Fibroblast of skin of back (primary cell): ENCODE measurements around the gene RPH3AL.

Source experiments
- DNase-seq: peaks from one replicate; pipeline ENCODE4 v3.0.0-alpha.2; 2013

The RPH3AL gene

DNA sequence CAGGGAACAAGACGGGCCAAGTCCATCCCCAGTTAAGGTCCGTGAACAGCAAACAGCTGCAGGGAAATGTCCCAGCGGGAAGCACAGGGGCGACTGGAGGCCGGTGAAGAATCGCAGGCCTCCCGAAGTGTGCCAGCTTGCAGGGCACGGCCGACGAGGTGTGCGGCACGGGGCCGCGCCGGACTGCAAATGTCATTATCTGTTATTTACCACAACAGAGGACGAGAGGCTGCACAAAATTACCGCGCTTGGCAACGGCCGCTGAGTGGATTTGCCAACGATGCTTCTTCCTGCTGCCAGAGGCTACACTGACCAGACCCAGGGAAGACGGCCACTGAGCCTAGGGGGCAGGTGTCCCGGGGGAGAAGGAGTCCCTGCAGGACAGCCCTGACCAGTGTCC is 53.1 kb downstream of the RPH3AL start:
- no peak for DNase-seq

- DNase-seq, result no peak
Observed at GRCh38 chr17:298791-299450, 53.7 kb downstream of the RPH3AL start.

- DNase-seq, result no peak
Observed at GRCh38 chr17:297758-298157, 54.8 kb downstream of the RPH3AL start.

DNA sequence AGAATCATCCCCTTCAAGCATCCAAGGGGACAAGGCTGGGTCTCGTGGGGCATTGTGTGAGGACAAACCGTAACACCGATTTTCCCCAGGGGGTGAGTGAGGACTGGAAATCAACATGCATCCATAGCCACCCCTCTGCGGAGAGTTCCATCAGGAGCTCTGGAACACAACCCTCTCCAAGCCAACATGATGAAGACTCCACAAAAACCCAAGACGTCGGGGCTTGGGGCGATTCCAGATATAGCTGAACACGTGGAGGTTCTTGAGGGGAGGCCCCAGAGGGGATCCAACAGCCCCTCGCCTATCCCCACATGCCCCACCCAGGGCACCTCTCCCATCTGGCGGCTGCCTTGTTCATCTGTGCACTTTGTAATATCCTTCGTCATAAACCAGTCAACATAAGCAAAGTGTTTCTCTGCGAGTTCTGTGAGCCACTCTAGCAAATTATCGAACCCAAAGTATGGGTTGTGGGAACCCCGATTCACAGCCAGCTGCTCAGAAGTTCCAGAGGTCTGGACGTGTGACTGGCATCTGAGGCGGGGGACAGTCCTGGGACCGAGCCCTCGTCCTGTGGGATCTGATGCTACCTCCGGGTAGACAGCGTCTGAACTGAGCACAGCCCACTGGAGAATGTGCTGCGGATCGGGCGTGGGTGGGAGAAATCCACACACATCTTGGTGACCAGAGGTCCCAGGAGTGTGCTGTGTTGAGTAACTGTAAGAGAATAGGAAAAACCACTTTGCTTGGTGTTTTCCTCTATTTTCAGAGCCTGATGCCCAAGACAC is 55.5 kb downstream of the RPH3AL start:
- no peak for DNase-seq

- DNase-seq, result no peak
Observed at GRCh38 chr17:296379-296778, 56.2 kb downstream of the RPH3AL start.

DNA sequence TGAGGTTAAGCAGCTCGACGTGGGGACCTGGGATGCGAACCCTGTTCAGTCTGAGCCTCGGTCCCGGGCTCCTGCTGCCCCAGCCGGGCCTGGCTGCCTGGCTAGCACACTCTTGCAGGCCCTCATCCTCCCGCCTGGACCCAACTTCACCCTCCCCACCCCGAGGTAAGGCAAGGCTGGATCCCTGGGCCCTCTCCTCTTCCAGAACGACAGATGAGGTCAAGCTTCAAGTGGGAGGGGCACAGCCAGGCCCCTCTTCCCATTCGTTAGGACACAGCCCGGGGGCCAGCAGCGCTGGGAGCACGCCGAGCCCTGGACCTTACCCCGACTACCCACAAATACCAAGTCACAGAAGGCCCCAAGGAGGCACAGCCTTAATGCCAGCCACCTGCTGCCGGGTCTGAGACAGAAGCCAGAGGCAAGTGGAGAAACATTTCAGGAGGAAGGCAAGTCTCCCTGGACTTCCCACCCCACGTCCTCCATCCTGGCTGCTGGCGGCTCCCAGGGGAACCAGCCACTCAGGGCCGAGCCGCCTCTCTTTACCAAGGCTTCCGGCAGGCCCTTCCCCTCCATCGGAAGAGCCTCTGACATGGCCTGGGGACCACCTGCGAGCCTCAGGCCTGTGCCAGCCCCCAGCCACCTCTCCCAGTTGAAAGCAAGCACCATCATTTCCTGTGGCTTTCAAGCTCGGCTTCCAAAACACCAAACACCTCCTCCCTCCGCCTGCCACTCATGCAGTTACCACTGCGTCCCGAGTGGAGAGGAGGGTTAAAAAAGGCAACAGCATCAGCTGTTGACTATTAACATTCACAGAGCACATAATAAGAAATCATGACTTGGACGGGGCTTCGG is 59.9 kb downstream of the RPH3AL start:
- no peak for DNase-seq

- DNase-seq, result no peak
Observed at GRCh38 chr17:292016-292415, 60.6 kb downstream of the RPH3AL start.

- DNase-seq, result no peak
Observed at GRCh38 chr17:291587-291986, 61.0 kb downstream of the RPH3AL start.

DNA sequence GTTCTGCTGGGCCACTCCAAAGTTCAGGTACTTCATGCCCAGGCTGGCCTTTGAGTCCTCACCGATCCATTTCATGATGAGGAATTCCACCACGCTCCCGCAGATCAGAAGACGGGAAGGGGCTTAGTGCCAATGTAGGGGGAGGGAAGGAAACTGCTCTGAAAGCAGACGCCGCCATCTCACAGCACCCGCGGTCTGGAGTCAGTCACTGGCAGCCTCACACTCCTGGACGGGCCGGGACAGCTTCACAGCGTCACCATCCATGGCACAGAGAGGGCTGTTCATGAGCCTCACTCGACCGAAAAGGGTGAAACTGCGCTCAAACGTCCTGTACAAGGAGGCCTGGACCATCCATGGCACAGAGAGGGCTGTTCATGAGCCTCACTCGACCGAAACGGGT is 62.0 kb downstream of the RPH3AL start:
- no peak for DNase-seq

GRCh38 chr17:290121-290521 is 62.5 kb downstream of the RPH3AL start:
- DNase-seq, result no peak

DNA sequence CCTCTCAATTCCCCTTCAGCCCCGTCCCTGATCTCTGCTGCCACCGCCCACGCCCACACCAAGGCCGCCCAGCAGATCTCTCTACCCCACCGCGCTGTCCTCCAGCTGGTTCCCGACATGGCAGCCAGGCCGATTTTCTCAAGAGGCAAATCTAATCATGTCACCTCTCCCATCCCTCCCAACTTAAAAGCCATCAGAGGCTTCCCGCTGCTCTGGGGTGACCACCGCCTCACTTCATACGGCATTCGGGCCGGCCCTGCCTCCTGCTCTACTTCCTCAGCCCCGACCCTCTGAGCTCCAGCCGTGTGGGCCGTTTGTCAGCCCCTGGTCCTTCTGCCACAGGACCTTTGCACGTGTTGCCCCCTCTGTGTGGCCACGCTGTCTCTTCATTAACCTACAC is 63.2 kb downstream of the RPH3AL start:
- DNase-seq, result no peak

DNA sequence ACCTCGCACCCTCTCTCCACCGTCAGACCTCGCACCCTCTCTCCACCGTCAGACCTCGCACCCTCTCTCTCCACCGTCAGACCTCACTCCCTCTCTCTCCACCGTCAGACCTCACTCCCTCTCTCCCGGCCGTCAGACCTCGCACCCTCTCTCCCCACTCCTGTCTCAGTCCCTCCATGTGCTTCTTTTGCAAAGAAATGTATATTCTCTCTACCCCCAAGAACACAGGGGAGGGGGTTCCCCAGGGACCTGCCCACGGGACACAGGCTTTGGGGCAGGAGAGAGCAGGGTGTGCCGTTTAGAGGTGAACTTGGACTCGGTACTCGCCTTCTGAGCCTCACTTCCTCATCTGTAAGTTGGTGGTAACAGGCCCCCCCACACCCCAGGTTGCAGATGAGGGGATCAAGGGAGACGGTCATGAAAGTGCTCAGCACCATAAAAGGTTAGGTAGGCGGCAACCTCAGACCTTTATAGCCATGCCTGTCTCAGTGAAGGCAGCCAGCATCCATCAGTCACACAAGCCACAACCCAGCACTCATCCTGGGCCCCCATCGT is 63.7 kb downstream of the RPH3AL start:
- no peak for DNase-seq

- no peak for DNase-seq
Observed at GRCh38 chr17:286571-286970, 66.0 kb downstream of the RPH3AL start.

- no peak for DNase-seq
Observed at GRCh38 chr17:285751-286422, 66.7 kb downstream of the RPH3AL start.

DNA sequence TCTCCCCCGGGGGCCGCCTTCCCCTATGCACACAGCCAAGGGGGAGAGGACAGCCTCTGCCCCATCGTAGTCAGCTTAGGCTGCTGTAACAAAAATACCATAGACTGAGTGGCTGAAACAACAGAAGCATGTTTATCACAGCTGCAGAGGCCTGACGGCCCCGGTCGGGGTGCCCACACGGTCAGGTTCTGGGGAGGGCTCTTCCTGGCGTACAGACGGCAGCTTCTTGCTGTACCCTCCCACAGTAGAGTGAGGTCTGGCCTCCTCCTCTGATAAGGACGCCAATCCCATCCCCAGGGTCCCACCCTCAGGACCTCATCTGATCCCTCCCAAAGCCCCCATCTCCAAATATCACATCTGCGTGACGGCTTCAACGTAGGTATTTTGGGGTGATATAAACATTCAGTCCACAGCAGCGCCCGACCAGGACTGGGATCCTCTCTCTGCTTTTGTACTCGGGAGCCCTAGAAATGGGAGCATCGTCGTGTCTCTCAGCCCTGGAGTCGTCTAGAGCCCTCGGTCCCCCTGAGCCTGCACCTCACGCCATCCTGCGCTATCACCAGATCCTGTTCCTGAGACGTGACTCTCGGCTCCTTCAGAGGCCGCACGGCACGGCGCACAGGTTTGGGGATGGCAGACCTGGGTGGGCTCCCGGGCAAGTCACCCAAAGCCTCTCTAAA is 67.8 kb downstream of the RPH3AL start:
- no peak for DNase-seq

DNA sequence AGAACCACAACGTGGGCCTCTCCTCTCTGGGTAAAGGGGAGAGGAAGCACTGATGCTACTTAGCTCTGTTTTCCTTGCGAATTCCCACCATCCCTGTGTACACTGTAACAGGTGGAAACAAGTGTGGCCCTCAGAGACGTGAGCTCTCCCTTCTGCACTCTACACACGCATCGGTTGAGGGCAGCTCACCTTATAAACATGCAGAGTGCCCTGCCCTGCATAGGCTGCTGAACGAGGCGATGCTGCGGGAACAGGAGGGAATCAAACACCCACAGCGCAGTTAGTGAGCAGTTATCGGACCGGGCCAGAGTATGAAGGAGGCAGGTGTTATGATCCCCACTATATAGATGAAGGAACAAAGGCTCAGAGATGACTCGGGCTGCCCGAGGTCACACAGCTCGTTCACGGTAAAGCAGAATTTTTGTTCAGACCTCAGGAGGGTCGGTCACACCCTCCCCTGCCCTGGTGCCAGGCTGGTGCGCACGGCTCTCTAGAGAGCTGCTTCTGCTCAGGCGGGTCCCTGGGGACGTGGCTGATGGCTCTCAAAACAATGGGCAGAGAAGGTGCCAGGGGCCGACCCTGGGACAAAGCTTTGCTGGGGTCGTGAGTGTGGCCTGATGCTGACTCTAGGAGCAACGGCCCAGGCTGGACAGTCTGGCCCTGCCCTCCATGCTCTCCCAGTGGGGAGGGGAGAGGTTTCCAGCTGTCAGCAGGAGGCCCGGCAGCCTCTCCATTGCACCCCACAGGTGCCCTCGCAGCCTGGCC is 68.5 kb downstream of the RPH3AL start:
- no peak for DNase-seq

DNA sequence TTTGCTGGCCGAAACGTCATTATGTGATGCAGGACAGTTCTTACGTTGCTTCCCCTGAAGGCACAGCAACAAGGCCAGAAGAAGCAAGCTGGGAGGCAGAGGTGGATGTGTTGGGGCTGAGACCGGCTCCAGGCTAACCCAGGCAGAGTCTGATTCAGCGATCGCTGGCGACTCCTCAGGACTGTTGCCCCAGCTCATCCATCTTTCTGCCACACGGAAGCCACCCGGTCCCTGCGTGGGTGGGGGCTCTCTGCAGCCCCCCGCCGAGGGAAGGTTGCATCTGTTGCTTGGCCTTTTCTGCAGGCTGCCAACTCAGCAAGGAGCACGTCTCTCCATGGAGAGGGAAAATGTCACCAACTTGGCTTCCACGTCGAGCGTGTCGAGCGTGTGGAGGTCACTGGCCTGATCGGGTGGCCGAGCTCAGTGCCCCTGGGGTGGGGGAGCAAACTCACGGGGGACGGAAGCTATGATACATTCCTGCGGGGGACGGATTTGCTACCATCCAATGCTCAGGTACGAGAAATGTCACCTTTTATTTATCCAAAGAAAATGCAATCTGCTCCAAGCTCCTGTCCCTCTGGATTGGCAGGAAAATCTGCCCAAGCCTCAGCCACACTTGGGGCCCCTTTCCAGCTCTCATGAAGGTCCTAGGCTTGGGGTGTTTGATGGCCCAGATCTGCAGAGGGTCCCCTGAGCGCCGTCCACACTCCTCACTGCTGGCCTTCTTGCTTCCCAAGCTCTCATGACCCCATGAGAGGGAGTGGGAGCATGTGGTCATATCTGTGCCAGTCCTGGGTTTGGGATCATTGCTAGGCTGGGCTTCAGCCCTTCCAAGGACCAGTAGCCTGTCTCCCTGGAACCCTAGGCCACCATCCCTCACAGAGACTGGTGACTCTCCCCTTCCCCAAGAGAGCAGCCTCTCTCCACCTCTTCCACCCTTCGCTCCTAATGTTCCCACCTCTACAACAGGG is 69.4 kb downstream of the RPH3AL start:
- DNase-seq, result no peak

DNA sequence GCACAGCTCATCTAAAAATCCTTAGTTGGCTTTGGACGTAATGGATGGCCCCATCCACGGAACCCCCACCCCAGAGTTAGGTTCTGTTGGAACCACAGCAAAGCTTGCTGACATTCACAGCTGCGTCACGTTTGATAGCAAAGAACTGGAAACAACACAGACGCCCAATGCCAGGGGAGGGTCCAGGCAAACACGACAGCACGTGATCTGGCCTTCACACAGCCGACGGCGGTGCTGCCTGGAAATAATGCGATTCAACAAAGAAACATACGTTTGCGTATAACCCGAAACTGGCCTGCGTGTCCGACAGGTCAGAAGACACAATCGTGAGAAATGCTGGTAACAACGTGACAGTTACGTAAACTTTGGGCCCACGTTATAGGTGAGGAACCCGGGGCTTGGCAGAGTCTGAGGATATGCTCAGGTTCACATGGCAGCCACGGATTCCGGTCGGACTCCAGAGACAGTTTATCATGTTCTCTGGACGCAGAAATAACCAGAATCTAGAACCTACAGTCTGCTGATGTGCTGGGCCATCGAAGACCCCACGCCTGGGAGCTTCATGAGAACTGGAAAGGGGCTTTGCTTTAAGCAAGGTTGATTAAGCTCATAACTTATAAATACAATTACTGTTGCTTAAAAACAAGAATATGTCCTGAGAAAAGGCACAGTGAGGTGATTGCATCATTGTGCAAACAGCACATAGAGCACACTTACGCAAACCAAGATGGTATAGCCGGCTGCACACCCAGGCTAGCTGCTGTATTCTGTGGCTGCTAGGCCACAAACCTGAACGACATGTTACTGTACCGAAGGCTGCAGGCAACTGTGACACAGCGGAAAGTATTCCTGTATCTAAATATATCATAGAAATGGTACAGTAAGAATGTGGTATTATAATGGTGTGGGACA is 70.4 kb downstream of the RPH3AL start:
- DNase-seq, result no peak
